Fibroblast of skin of back (primary cell): ENCODE measurements around the gene WDR27.

Experiments used
- DNase-seq: peaks from one replicate; pipeline ENCODE4 v3.0.0-alpha.2; 2013

Gene WDR27

GRCh38 chr6:169709293-169709692, 7.5 kb upstream of the WDR27 start:
- no peak for DNase-seq

DNA sequence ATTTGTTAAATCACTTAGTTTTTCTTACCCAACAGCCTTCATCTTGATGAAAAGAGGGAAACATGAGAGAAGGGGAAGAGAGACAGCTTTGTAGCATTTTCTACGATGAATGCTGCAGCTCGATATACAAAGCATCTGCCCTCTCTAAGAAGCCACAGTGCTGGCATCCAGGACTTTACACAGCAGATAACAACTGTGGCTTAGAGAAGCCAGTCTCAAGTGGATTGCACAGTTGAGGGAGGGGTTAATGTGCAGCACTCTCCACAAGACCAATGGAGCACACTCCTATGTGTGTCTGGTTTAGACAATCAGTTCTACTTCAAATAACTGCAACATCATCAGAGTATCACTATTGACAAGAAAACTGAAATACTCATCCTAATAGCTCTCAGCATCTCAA, 5.9 kb upstream of the WDR27 start:
- no peak for DNase-seq

- no peak for DNase-seq
These were observed 1.0 kb upstream of the WDR27 start for GRCh38 chr6:169702840-169703246.

- no peak for DNase-seq
These were observed 397 bp downstream of the WDR27 start for GRCh38 chr6:169701311-169701953.

GRCh38 chr6:169700296-169700695, 1.5 kb downstream of the WDR27 start:
- DNase-seq: peak; percentile 32

GRCh38 chr6:169697115-169697514, 4.7 kb downstream of the WDR27 start:
- peak; percentile 7 for DNase-seq

DNA sequence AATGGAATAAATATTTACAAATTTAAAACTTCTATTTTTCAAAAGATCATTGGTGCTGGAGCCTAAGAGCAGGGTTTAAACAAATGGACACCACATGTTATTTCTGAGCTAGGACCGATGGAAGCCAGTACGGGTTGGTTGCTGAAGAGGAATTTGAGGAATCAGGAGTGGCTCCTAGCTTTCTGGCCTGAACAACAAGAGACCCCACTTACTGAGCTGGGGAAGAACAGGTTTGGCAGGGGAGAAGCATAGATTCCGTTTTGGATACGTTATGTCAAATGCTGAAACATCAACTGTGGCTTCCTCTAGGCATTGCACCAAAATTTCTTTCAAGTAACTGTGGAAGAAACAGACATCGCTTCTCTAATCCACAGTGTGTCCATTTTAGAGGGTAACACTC, 6.7 kb downstream of the WDR27 start:
- DNase-seq: no peak

DNA sequence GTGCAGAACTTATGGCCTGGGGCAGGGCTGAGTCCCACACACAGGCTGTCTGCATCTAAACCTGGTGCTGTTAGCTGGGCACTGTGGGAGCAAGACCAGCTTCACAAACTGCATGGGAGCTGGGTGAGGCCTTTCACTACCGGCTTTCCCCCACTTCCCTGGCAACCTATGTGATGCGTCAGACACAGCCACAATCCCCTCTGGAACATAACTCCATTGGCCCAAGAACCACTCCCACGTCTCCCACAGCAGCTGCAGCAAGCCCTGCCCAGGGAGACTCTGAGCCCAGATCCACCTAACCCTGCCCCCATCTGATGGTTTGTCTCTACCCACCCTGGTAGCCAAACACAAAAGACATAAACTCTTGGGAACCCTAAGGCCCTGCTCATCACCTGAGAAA, 9.3 kb downstream of the WDR27 start:
- no peak for DNase-seq

GRCh38 chr6:169691260-169691659, 10.6 kb downstream of the WDR27 start:
- no peak for DNase-seq

GRCh38 chr6:169689287-169689686, 12.5 kb downstream of the WDR27 start:
- DNase-seq: no peak

DNA sequence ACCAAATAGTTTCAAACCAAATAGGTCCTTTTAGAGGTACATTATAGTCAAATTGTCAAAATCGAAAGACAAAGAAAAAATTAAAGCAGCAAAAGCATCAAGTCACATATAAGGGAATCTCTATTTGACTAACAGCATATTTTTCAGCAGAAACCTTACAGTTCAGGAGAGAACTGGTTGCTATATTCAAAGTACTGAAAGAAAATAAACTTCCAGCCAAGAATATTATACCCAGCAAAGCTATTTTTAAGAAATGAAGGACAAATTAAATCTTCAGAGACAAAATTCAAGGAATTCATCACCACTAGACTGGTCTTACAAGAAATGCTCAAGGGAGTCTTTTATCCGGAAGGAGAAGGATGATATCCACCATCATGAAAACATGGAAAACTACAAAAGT, 16.0 kb downstream of the WDR27 start:
- no peak for DNase-seq

GRCh38 chr6:169684056-169684455, 17.8 kb downstream of the WDR27 start:
- no peak for DNase-seq

DNA sequence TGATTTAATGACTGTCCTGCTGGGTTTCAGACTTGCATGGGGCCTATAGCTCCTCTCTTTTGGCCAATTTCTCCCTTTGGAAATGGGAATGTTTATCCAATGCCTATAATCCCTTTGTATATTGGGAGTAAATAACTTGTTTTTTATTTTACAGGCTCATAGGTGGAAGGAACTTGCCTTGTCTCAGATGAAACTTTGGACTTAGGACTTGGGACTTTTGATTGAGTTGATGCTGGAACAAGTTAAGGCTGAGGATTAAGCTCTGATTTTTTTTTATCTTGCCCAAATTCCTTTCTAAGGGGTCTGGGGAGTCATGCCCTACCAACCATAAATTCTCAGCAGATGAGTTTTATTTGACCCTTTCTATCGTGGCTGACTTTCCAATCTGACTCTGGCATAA, 23.5 kb downstream of the WDR27 start:
- no peak for DNase-seq

DNA sequence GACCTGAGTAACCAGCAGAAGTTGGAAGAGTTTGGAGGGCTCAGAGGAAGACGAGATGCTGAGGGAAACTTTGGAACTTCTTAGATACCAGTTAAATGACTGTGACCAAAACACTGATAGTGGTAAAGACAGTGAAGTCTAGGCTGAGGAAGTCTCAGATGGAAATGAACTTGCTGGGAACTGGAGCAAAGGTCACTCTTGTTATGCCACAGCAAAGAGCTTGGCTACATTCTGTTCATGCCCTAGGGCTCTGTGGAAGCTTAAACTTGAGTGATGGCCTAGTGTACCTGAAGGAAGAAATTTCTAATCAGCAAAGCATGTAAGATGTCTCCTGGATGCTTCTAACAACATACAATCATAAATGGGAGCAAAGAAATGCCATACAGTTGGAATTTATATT, 24.7 kb downstream of the WDR27 start:
- DNase-seq: peak; percentile 7

DNA sequence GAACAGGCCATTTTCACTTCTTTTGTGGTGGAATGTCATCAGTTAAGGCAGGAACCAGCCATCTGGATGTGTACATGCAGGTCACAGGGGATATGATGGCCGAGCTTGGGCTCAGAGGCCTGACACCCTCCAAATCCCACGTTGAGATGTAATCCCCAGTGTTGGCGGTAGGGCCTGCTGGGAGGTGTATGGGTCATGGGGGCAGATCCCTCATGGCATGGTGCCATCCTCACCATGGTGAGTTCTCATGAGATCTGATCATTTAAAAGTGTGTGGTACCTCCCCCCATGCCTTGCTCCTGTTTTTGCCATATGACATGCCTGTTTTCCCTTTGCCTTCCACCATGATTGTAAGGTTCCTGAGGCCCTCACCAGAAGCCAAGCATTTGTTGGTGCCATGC, 26.8 kb downstream of the WDR27 start:
- DNase-seq: no peak

DNA sequence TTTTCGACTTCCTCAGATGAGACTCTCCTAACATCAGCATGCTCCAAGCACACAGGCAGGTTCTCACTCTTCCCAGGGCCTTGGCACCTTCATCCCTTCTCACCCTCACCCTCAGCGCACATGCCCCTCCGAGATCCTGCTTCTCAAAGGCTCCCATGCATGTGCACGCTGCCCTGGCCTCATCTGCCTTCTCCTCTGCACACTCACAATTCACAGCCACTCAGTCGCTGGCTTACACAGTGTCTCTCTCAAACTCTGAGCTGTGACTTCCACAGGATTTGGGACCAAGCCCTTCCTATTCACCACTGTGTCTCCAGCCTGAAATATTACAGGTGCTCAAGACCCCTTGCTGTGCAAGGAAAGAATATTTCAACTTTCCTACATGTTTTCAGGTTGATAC, 30.3 kb downstream of the WDR27 start:
- no peak for DNase-seq

- peak; percentile 12 for DNase-seq
These were observed 31.9 kb downstream of the WDR27 start for GRCh38 chr6:169669889-169670288.

GRCh38 chr6:169669147-169669546, 32.7 kb downstream of the WDR27 start:
- no peak for DNase-seq

- no peak for DNase-seq
These were observed 33.5 kb downstream of the WDR27 start for GRCh38 chr6:169668203-169668847.

DNA sequence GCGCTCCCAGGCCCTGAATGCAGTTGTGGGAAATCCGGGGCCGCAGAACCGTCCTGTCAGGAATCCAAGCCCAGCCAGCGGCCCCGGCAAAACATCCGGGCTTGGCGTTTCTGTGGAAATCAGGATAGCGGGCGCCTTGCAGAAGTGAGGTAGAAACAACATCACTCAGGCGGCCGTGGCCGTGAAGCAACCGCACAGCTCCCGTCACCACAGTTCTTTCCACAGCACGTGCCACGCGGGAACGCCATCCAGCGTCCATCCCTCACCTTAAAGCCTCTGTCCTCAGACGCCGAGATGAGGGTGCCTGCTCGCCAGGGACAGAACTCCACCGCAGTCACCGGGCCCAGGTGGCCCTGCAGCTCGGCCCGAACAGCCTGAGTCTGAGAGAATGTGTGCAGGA, 34.1 kb downstream of the WDR27 start:
- DNase-seq: no peak

- no peak for DNase-seq
These were observed 35.4 kb downstream of the WDR27 start for GRCh38 chr6:169666441-169666840.

- no peak for DNase-seq
These were observed 36.5 kb downstream of the WDR27 start for GRCh38 chr6:169665289-169665688.

GRCh38 chr6:169664227-169664626, 37.6 kb downstream of the WDR27 start:
- no peak for DNase-seq

- no peak for DNase-seq
These were observed 38.4 kb downstream of the WDR27 start for GRCh38 chr6:169663468-169663867.

GRCh38 chr6:169661391-169661756, 40.5 kb downstream of the WDR27 start:
- DNase-seq: no peak
